Measurements from ENCODE around the gene PLD3.

PLD3 gene, protein sequence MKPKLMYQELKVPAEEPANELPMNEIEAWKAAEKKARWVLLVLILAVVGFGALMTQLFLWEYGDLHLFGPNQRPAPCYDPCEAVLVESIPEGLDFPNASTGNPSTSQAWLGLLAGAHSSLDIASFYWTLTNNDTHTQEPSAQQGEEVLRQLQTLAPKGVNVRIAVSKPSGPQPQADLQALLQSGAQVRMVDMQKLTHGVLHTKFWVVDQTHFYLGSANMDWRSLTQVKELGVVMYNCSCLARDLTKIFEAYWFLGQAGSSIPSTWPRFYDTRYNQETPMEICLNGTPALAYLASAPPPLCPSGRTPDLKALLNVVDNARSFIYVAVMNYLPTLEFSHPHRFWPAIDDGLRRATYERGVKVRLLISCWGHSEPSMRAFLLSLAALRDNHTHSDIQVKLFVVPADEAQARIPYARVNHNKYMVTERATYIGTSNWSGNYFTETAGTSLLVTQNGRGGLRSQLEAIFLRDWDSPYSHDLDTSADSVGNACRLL

DNA sequence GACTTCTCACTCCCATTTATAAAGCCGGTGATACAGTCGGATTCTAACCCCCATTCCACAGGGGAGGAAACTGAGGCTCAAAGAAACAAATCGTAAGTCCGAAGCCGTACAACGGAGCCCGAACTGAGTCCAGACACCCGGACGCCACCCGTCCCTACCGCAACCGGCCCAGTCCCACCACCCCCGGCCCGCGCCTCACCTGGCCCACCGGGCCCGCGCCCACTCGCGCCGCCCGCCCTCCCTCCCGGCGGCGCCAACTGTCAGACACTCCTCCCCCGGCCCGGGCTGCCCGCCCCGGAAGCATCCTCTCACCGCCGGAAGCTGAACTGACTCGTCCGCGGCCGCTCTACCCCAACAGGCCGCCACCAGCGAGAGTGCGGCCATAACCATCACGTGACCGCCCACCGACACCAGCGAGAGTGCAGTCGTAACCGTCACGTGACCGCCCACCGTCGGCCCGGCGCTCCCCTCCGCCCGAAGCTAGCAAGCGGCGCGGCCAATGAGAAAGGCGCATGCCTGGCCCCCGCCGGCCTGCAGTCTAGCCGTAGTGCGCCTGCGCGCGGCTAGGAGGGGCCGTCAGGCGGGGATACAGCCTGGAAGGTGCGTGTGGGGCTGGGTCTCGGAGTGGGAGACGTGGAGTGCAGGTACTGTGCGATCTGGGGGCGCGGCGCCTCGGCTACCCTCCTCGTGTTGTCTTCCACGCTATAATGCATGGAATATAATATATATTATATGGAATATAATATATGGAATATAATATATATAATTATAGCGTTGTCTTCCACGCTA, at the start of gene PLD3, which contains the start of gene C19orf47:
Gene PLD3, plus strand, starts transcription at position 571 of the 789 bp plus-strand sequence. CDS start 17,789 bp downstream, outside the sequence.
Gene C19orf47, minus strand, starts transcription at position 273 of the 789 bp plus-strand sequence. CDS start 6,540 bp downstream, outside the sequence.
- DNase-seq (ENCODE audit: low read depth in 2 of 2): peak; percentile 100

DNA sequence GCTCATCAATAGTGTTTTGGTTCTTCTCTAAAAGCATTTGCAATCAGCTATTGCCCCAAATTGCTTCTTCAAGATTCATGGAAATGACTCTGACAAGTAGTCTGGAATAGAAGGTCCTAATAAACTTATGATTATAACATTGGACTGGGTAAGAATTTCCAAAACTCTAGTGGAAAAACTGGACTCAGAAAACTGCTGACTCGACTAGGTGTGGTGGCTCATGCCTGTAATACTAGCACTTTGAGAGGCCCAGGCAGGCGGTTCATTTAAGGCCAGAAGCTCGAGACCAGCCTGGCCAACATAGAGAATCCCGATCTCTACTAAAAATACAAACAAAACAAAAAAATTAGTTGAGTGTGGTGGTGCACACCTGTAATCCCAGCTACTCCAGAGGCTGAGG, 47.8 kb upstream of the PLD3 start:
- no peak for DNase-seq (ENCODE audit: low read depth in 2 of 2)

DNA sequence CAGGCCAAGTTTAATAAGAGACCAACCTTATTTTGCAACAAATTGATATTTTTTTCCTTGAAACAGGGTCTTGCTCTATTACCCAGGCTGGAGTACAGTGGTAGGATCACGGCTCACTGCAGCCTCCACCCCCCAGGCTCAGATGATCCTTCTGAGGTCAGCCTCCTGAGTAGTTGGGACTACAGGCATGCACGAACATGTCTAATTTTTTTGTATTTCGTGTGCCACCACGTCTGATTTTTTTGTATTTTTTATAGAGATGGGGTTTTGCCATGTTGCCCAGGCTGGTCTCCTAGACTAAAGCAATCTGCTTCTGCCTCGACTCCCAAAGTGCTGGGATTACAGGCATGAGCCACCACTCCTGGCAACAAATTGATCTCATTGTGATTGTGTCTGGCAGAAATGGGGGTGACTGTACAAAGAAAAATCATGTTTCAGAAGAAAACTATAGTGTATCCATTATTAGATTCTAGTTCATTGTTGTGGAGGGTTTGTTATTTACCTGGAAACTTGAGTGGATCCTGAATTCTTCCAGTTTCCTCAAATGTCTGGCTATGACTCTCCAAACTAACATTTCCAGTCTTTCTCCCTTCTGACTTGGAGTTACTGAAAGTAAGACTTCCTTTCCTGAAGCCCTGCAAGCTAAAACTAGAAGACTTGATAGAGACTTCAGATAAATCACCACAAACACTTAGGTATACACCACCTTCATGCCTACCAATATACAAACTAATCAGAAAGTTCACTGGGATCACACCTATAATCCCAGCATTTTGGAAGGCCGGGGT, 46.1 kb upstream of the PLD3 start:
- DNase-seq (ENCODE audit: low read depth in 2 of 2): no peak

DNA sequence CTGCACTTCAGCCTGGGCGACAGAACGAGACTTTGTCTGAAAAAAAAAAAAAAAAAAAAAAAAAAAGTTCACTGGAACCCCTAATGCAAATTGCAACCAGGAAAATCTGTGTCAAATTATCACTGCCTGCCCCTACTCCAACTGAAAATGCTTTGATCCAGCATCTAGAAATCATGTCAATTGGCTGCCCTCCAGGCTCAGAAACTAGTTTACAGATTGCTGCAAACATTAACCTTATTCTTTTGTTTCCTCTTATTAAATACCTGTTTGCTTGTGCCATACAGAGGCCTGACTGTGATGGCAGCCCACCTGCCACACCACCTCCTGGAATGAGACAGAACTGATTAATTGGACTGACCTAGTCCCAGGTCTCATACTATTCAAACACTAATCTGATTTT, 44.7 kb upstream of the PLD3 start:
- no peak for DNase-seq (ENCODE audit: low read depth in 2 of 2)

DNA sequence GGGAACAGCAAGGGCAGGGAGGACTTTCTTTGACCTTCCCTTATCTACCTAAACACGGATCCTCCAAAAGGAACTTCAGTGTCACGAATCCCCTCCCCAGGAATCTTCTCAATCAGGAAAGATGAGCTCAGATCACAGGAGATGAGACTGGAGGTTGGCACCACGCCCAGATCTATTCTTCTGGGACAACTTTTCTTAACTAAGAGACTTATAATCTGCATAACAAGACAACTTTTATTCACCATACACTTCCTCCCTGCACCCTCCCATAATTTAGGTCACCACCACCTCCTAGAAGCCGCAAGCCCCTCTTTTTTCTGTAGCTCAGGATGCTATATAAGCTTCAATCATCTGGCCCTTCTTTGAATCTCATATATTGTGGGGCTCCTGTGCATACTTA, 44.2 kb upstream of the PLD3 start:
- no peak for DNase-seq (ENCODE audit: low read depth in 2 of 2)

DNA sequence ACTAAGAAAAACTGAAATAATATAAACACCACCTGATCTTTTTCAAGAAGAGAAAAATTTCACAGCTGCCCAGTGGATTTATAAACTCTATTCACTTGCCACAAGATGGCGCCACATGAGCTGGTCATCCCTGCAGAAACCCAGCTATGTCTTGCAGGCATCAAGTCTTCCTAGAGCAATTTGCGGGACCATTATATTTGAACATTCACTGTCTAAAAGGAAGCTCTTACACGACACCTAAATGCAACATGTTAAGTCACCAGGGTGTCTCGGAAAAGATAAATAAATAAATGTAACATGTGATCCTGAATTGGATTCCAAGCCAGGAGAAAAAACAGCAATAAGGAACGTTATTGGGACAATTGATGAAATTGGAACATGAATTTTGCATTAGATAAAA, 43.1 kb upstream of the PLD3 start:
- peak; percentile 42 to 43 for DNase-seq (ENCODE audit: low read depth in 2 of 2)

DNA sequence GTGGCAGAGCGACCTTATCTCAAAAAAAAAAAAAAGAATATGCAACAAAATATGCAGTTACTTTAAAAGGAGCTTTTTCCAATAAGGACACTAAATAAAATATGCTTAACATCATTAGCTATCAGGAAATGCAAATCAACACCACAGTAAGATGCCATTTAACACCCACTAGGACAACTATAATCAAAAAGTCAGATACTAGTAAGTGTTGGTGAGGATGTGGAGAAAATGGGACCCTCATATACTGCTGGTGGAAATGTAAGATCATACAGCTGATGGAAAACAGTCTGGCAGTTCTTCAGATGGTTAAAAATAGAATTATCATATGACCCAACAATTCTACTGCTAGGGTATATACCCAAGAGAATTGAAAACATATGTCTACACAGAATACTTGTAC, 38.8 kb upstream of the PLD3 start:
- DNase-seq (ENCODE audit: low read depth in 2 of 2): no peak

DNA sequence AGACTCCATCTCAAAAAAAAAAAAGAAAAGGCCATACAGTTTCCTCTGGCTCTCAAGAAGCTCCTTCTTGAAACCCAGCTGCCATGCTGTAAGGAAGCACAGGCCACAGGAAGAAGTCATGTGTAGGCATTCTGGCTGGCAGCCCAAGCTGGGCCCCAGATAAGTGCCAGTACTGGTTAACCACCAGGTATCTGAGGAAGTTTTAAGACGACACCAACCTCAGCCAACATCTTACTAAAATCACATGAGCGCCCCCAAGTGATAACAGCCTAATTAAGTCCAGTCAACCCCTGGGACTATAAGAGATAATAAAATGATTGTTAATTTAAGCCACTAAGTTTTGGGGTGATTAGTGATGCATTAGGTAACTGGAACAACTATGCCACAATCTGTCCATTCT, 36.0 kb upstream of the PLD3 start:
- DNase-seq (ENCODE audit: low read depth in 2 of 2): no peak

DNA sequence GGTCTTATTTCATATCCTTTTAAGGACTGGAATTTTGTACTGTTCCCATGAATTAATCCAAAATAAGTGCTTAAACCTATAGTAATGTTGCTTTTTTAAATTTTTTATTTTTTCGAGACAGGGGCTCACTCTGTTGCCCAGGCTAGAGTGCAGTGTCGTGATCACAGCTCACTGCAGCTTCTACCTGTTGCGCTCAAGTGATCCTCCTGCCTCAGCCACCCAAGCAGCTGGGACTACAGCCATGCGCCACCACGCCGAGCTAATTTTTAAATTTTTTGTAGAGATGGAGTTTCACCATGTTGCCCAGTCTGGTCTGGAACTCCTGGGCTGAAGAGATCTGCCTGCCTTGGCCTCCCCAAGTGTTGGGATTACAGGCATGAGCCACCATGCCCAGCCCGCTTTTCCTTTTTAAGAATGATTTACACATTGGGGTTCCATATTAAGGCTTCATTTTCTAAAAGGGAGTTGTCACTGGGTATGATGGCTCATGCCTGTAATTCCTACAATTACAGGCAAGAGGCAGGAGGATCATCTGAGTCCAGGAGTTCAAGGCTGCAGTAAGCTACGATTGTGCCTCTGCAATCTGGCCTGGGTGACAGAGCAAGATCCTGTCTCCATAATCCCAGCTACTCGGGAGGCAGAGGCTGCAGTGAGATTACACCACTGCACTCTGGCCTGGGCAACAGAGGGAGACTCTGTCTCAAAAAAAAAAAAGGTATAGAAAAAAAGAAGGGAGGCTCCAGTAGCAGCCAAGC, 35.1 kb upstream of the PLD3 start:
- DNase-seq (ENCODE audit: low read depth in 2 of 2): no peak

DNA sequence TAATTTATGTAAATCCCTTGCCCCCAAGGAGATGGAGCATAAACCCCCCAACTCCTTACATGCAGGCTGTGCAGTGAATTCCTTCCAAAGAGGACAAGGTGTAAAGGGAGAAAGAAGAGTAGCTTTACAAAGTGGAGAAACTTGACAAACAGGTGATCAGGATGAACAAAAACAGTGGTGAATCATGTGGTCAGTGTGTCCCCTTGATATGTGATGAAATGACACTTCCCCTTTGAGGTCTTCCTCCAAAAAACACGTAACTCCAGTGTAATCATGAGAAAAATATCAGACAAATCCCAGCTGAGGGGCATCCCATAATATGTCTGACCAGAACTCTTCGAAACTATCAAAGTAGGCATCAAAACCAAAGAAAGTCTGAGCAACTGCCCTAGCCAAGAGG, 33.8 kb upstream of the PLD3 start:
- no peak for DNase-seq (ENCODE audit: low read depth in 2 of 2)

DNA sequence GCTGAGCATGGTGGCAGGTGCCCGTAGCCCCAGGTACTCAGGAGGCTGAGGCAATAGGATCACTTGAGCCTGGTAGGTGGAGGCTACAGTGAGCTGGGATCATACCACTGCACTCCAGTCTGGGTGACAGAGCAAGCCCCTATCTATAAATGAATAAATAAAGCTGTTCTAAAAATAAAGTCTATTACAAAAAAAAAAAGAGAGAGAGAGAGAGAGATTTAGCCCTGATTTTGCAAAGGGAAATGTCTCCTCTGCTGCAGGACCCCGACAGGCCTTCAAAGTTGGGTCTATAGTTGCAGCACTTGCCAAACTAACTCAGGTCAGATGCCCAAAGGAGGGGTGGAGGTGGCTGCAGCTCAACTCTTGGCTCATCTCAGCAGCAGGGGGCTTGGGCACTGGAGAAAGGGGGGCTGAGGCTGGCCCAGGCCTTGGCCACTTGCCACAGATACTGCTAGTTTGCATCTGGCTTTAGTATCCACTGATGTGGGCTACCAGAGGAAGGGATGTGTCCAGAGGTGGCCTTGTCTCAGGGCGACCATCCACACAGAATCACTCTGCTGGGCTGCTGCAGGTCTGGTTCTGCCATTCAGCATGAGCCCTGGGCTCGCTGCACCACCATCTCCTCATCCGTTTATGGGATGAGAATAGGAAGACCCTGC, 32.6 kb upstream of the PLD3 start:
- no peak for DNase-seq (ENCODE audit: low read depth in 2 of 2)

DNA sequence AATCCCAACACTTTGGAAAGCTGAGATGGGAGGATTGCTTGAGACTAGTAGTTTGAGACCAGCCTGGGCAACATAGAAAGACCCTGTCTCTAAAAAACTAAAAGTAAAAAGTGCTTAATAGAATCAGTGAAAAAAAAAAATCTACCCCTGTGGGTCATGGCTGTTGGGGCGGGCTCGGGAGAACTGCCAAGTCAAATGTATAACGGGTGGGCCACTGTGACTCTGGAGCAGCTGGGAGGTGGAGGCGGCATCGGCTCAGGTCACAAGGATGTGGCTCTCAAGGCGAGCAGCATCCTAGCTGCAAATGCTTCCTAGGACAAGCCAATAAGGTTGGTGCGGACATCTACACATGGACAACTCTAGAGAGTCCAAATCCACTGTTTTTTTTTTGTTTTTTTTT, 31.2 kb upstream of the PLD3 start:
- DNase-seq (ENCODE audit: low read depth in 2 of 2): no peak

DNA sequence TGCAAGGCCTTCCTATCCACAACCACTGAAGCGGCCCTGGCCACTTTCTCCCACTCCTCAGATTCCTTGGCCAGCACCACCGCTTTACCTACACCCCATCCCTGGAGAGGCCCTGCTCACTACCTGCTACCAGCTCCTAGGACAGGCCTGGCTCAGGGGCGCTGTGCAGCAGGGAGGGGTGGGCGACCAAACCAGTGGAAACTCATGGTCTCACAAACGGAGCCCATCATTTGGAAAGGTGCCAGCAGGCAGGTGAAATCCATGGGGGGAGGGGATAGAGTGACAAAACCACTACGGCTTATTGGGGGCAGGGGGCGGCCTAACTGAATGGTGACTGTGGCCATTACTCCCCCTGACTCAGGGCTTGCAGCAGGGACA, 27.9 kb upstream of the PLD3 start:
- DNase-seq (ENCODE audit: low read depth in 2 of 2): no peak

DNA sequence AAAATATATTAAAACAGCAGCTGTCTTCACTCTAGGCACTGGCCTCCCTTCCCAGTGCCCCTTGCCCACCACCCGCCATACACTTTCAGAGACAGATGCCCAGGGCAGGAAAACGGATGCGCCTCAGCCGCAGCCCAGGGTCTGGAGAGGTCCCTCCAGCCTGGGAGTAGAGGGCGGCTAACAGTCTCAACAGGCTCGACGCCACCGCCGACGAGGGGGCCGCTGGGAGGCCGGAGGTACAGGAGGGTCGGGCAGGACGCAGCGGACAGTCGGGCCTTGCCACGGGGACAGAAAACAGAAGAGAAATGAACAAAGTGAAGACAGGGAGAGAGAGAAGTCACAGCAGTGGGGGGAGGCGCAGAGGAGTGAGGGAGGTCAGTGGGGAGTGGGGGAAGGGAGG, 27.4 kb upstream of the PLD3 start:
- DNase-seq (ENCODE audit: low read depth in 2 of 2): no peak

DNA sequence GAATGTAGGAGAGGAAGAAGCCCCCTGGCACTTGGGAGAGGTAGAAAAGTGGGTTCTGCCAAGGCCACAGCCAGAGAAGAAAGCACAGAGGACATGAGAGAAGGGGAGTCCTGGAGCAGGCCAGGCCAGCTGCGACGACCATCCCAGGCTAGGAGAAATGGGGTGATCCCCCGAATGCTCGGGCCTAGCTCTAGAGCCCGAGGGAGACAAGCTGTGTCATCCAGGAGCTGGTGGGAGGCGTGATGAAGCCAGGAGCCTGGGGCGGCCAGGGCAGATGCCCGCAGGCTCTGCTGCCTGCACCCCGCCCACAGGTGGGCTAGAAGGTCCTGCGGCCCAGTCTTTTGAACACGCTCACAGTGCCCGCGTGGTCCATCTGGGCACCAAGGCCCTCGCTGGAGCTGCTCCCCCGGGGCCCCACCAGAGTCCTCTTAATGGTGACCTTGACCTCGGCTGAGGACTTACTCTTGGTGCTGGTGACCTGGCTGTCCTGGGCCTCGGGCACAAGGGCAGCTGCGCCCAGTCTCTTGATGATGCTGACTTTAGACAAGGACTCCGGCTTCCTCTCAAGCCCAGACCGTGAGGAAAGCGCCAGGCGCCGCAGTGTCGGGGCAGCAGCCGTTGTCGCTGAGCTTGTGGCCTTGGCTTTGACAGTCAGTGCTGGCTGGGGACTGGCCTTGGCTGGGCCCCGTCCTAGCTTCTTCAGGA, 26.8 kb upstream of the PLD3 start:
- no peak for DNase-seq (ENCODE audit: low read depth in 2 of 2)

DNA sequence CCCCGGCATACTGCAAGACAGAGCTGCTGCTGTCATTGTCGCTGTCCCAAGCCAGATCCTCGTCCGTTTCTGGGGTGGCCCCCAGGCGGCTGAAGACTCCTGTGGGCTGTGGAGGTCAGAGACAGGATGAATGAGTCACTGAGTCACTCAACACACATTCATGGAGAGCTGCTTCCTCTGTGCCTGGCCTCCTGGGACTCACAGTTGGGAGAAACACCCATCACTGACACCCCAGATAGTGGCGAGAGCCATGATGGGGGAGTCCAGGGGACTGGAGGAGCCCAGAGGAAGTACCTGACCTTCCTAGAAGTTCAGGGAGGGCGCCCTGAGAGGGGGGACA, 26.3 kb upstream of the PLD3 start:
- no peak for DNase-seq (ENCODE audit: low read depth in 2 of 2)

DNA sequence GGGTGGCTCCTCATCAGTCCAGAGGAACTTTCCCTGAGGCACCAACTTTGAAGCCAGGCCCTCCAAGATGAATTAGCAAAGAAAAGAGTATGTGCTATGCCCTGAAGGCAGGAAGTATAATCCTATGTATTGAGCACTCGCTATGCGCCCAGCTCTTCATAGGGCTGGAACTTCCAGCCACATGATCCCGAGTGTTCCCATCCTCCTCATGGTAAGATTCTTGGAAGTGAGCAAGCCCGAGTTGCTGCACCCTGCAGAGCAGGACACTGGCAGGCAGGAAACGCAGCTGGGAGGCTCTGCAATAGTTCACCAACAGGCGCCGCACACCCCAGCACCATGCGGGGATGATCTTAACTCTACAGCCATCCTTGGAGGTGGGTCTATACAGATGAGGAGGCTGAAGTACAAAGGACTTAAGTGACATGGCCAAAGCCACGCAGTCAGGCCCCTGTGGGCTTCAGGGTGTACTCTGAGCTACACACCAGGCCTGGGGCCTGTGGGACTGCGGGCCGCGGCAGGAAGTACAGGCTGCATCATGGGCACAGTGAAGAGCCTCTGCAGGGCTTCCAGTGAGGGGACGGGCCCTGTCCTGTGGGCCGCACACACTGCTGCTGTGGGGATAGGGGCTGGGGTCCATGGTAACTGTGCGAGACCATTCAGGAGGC, 25.4 kb upstream of the PLD3 start:
- no peak for DNase-seq (ENCODE audit: low read depth in 2 of 2)

DNA sequence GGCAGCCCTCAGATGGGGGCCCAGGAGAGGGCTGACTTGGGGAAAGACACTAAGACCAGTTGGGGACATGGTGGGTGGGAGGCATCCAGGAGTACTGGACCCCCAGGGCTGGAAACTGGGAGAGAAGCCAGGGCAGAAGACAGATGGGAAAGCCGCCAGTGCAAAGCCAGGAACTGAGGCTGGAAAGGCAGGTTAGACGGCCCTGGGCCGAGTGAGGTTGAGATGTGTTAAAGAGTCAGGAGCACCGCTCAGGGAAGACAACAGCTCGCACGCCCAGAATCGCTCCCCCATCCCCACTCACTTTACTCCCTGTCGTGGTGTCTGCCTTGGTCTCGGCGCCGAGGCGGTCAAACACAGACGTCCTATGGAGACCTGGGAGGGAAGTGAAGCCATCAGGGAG, 24.8 kb upstream of the PLD3 start:
- no peak for DNase-seq (ENCODE audit: low read depth in 2 of 2)

DNA sequence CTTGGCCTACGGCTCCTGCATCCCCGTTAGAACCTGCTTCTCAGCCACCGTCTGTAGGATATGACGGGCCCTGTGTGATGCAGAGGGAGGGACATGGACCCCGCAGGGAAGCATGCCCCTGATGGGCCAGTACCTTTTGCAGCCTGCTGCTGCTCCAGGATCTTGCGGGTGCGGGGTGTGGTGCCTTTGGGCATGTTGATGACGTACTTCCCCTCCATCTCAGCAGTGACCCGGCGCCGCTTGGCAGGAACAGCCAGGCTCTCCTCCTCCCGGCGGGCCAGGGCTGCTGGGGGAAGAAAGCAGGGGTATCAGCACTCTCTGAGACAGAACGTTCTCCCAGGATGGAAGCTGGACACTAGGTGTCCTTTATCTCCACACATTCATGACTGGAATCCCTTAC, 22.3 kb upstream of the PLD3 start:
- DNase-seq (ENCODE audit: low read depth in 2 of 2): no peak

DNA sequence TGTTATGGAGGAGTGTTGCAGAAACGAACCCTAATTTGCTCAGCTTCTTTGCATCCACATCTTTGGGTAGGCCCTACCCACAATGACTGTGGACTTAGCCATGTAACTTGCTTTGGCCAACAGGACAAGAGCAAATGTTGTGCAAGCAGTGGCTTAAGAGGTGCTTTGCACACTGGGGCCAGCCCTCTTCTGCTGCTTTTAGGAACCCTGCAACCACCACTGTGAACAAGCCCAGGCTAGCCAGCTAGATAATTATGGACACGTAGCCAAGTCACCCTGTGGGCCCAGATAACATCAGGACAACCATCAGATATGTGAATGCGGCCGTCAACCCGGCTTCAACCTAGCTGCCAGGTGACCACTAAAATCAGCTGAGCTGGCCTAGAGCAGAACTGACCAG, 17.4 kb upstream of the PLD3 start:
- no peak for DNase-seq (ENCODE audit: low read depth in 2 of 2)
